HG02610 (cell line): Measurements from ENCODE around the gene SREBF2.
"Not testable (repeated sequence)": the region's sequence is repeated elsewhere in the genome, so short reads cannot be mapped to it uniquely, and the experiment has no call there.

Experiments used
- ATAC-seq: cut with Tn5 transposase; IDR thresholded peaks from one replicate; pipeline ENCODE4 v1.9.1; 2021; ENCODE audit warnings: mild to moderate bottlenecking, moderate library complexity; ENCODE audit not compliant: unreplicated experiment

The SREBF2 gene

GRCh38 chr22:41820447-41820846 is 12.5 kb upstream of the SREBF2 start:
- no peak for ATAC-seq

GRCh38 chr22:41821471-41822316 is 11.2 kb upstream of the SREBF2 start:
- ATAC-seq, result no peak

- ATAC-seq, result no peak
Measured at GRCh38 chr22:41822317-41823057, 10.4 kb upstream of the SREBF2 start.

DNA sequence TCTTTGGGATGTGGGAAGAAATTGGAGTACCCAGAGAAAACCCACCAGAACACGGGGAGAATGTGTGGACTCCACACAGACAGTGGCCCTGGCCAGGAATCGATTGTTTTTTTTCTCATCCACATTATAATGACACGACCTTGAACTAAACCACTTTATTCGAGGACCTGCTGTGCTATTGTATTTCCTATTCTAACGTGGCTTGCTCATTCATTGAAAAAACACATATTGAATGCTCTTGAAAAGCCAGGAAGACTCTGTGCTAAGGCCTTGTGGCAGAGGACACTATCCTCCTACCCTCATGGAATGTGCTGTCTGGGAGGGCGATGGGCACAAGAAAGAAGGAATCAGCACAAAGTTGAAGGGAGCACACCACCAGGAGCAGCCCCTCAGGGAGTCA is 9.1 kb upstream of the SREBF2 start:
- no peak for ATAC-seq

DNA sequence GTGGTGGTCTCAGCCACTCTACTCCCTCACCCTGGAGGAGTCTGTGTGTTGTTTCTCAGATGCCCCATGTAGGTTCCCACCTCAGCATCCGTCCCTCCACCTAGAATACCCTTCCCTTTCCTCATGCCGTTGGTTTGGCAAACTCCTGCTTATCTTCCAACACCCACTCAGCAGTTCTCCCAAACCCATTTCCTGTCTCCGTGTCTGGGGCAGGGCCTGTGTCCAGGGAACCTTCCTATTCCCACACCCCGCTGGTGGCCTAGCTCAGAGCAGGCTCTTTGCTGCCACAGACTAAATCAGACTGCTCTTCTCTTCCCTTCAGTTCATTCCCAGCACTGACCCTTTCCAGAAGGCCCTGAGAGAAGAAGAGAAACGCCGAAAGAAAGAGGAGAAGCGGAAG is 7.5 kb upstream of the SREBF2 start:
- no peak for ATAC-seq

- ATAC-seq, result no peak
Measured at GRCh38 chr22:41826021-41826420, 6.9 kb upstream of the SREBF2 start.

- no peak for ATAC-seq
Measured at GRCh38 chr22:41826430-41827383, 6.2 kb upstream of the SREBF2 start.

GRCh38 chr22:41827671-41828070 is 5.2 kb upstream of the SREBF2 start:
- ATAC-seq, result no peak

DNA sequence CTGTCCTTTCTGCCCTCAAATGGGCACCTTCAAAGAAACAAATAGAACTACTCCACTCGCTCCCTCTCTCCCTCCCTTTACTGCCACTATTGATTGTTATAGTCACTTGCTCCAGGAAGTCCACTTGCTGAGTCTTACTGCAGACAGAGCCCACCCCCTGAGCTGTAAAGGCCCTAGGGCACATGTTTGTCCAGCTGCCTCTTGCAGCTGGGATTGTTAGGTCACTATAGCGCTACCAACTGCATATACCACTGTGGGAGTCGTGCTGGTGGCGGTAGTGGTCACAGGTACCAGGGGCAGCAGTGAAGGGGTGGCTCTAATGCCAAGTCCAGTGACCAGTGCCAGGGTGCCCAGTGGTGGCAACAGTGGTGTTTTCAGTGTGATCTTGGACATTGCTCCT is 4.4 kb upstream of the SREBF2 start:
- ATAC-seq, result no peak

GRCh38 chr22:41830174-41830573 is 2.7 kb upstream of the SREBF2 start:
- ATAC-seq, result no peak

- no peak for ATAC-seq
Measured at GRCh38 chr22:41831383-41831782, 1.5 kb upstream of the SREBF2 start.

- no peak for ATAC-seq
Measured at GRCh38 chr22:41831828-41832552, 915 bp upstream of the SREBF2 start.

GRCh38 chr22:41833369-41834004 is 582 bp downstream of the SREBF2 start:
- peak; percentile 18 for ATAC-seq

GRCh38 chr22:41834005-41834944 is 1.4 kb downstream of the SREBF2 start:
- ATAC-seq, result no peak

GRCh38 chr22:41835462-41835861 is 2.6 kb downstream of the SREBF2 start:
- ATAC-seq, result not testable (repeated sequence)

DNA sequence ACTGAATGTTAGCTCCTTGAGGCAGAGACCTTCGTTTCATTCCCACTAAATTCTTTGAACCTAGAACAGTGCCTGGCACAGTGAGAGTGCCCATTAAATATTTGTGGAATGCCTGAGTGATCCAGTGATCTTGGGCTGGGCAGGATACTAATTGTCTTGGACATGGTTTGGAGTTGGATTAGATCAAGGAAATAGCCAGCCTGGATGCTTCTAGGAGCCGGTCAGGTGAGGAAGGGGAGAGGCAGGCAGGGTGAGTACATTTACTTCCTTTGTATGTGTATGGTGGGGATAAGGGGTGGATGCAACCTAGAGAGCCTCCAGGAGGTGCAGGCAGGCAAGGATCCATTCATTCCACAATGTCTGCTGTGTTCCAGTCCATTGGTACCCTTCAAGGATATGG is 3.6 kb downstream of the SREBF2 start:
- no peak for ATAC-seq

GRCh38 chr22:41838842-41839618 is 6.1 kb downstream of the SREBF2 start:
- no peak for ATAC-seq

GRCh38 chr22:41840216-41840615 is 7.3 kb downstream of the SREBF2 start:
- ATAC-seq, result no peak
